HG02571 (cell line): ENCODE measurements around the gene LCMT1.

Experiments
- ATAC-seq: cut with Tn5 transposase; IDR thresholded peaks from one replicate; pipeline ENCODE4 v1.9.1; 2021; ENCODE audit warnings: mild to moderate bottlenecking, moderate library complexity; ENCODE audit not compliant: unreplicated experiment

LCMT1 gene

GRCh38 chr16:25187491-25187795 lies 75.9 kb downstream of the LCMT1 start:
- no peak for ATAC-seq

- ATAC-seq, result no peak
Observed at GRCh38 chr16:25189305-25189704, 77.8 kb downstream of the LCMT1 start.

- ATAC-seq, result no peak
Observed at GRCh38 chr16:25192096-25192495, 80.6 kb downstream of the LCMT1 start.

DNA sequence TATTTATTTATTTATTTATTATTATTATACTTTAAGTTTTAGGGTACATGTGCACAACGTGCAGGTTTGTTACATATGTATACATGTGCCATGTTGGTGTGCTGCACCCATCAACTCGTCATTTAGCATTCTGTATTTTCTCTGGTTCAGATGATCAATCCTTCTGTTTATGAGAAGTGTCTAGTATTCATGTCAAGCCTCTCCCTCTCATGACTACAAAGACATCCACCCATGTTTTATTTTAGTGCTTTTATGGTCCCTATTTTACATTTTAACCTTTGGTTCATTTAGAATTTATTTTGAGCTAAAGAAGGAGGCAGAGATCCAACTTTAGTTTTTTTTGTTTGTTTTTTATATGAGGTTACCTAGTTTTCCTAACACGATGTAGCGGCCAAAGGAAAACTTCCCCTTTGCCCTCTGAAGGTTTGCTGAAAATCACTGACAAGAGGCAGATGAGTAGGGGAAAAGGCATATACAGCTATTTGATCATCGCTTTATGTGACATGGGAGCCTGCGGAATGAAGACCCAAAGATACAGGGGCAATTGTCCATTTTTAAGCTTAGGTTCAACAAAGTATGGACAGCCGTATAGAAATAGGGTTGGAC lies 82.8 kb downstream of the LCMT1 start:
- ATAC-seq, result no peak

DNA sequence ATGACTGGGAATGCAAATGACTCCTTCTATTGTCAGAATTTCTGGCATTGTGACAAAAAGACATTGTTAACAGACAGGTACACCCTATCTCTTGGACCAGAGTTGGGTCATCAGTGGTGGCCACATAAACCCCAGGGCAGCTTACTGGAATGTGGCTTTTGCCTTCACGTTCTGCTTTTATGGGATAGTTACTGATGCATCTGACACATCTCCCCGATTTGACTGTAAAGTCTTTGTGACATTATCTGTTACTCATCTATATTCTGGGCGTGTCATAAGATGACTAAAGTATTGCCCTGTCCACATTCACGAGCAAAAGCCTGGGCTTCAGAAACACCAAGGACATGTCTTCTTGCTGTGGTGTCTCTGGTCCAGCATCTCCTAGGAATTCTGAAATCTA lies 86.5 kb downstream of the LCMT1 start:
- no peak for ATAC-seq

- no peak for ATAC-seq
Observed at GRCh38 chr16:25199457-25199856, 87.9 kb downstream of the LCMT1 start.

- no peak for ATAC-seq
Observed at GRCh38 chr16:25210758-25211157, 99.2 kb downstream of the LCMT1 start.

GRCh38 chr16:25212636-25213035 lies 101.1 kb downstream of the LCMT1 start:
- no peak for ATAC-seq

DNA sequence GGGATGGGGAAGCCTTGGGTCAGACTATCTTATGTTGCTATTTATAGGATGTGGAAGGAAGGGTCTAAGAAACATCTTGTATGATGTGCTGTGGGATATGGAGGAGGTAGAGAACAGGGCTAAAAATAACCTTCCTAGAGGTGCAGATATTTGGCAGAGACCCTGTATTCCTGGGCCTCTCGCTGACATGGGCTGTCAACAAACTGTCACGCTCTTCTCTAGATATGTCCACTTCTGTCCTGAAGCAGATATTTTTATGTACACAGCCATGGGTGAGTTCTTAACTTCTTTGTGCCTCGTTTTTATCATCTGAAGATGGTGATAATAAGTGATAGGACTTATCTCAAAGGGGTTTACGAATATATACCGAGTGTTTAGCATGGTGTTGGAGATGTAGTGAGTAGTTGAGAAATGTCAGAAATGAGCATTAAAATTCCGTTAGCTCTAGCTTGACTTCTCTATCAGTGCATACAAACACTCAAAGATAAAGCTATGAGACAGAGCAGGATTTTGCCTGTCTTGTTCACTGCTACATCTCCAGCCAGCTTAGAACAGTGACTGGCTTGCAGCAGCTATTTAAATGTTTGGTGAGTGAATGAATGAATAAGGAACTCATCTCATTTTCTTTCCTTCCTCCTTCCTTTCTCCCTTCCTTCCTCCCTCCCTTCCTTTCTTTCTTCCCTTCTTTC lies 102.3 kb downstream of the LCMT1 start:
- no peak for ATAC-seq

DNA sequence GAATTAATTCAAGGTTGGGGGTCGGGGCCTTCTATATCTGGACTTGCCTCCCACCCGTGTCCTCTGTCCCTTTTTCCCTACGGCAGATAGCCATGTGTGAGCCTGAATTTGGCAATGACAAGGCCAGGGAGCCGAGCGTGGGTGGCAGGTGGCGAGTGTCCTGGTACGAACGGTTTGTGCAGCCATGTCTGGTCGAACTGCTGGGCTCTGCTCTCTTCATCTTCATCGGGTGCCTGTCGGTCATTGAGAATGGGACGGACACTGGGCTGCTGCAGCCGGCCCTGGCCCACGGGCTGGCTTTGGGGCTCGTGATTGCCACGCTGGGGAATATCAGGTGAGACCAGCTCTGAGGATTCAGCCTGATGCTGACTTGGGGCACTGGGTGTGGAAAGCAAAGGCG lies 105.6 kb downstream of the LCMT1 start:
- no peak for ATAC-seq

DNA sequence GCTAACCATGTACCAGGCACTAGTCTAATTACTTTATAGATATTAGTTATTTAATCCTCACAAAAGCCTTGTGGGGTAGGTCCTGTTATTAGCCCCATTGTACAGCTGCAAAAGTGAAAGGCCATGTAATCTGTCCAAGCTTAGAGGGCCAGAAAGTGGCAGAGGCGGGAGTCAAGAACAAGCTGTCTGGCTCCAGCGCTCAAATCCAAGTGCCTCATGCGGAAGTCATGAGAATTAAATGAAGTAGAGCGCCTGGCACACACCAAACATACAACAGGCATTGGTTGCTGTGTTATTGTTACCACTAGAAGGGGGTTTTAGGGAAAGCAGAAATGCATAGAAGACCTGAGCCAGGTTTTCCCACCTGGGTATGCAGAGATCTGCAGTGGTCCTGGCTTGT lies 106.4 kb downstream of the LCMT1 start:
- ATAC-seq, result no peak

GRCh38 chr16:25219070-25219737 lies 107.7 kb downstream of the LCMT1 start:
- no peak for ATAC-seq

DNA sequence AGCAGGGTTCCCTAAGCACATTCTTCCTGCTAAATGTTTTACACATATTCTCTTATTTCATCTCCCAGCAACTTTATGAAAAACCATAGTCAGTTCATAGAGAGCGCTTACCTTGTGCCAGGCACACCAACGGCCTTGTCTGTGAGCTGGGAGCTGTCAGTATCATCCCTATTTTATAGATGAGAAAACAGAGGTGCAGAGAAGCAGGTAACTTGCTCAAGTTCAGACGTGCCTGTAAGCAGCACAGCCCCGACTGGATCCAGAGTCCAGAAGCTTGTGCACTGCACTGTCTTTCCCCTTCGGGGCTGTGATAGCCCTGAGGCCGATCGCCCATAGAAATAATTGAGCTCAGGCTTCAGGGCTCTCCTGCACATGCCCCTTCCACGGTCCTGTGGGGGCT lies 111.4 kb downstream of the LCMT1 start:
- no peak for ATAC-seq

GRCh38 chr16:25223964-25224363 lies 112.4 kb downstream of the LCMT1 start:
- no peak for ATAC-seq

DNA sequence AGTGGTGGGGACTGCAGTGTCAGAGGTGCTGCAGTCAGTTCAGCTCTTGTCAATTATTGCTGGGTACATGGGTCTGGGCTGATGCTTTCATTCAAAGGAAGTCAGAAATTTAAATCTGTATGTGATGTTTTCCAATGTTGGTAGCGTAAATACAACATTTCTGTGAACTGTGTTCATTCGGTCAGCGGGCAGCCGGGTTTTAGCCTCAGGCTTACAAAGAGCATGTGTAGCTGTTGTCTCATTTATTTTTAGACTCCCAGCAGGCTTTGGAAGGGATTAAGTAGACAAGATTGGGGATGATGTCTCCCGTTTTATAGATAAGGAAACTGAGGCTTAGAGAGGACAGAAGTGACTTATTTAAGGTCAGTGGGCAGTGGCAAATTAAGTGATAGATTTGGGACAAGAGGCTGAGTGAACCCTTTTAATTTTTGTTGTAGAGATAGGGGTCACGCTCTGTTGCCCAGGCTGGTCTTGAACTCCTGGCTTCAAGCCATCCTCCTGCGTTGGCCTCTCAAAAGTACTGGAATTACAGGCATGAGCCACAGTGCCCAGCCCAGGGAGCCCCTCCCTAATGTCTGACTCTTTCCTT lies 113.3 kb downstream of the LCMT1 start:
- ATAC-seq, result no peak
